ENCODE results near the gene STAB1. TPM values are rescaled to one million over a fixed set of nuclear protein-coding genes. Genes with fewer than 3 reads are reported as not detected.

The STAB1 gene
- total and polyA plus RNA-seq, 12 donors = 17.4 to 231 (median 44.1) TPM

- peak overlapping the region; percentile 5 to 96 (median 92) for H3K27ac ChIP-seq
- H3K4me3 ChIP-seq = peak overlapping the region; percentile 46 to 93 (median 71)
- peaks cover 13 to 77% (median 49%) of the 10 kb centered on the region in 9 donors for H3K4me1 ChIP-seq
- TF ChIP-seq, protein P1, sequence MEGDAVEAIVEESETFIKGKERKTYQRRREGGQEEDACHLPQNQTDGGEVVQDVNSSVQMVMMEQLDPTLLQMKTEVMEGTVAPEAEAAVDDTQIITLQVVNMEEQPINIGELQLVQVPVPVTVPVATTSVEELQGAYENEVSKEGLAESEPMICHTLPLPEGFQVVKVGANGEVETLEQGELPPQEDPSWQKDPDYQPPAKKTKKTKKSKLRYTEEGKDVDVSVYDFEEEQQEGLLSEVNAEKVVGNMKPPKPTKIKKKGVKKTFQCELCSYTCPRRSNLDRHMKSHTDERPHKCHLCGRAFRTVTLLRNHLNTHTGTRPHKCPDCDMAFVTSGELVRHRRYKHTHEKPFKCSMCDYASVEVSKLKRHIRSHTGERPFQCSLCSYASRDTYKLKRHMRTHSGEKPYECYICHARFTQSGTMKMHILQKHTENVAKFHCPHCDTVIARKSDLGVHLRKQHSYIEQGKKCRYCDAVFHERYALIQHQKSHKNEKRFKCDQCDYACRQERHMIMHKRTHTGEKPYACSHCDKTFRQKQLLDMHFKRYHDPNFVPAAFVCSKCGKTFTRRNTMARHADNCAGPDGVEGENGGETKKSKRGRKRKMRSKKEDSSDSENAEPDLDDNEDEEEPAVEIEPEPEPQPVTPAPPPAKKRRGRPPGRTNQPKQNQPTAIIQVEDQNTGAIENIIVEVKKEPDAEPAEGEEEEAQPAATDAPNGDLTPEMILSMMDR (IDR thresholded peaks at IDR 0.05) = no peak
- ATAC-seq (no peak), DNase-seq (no peak)
- 47 to 55% methylated on average over 7 of the region's 7 CpGs for WGBS, 2 donors
- intact Hi-C loops (cut with DNase I) = loop anchor here in 7 of 10 donors (2.0 to 5.0 kb wide), 4 partner anchors 46 to 67 kb away; no protein-coding TSS in a partner anchor
- H3K36me3 ChIP-seq = peaks cover 0 to 30% (median 0%) of the 10 kb centered on the region in 9 donors
- H3K9me3 ChIP-seq = no peaks in the 10 kb centered on the region
- H3K27me3 ChIP-seq = no peaks in the 10 kb centered on the region
Observed at GRCh38 chr3:52537726-52538421, 42.7 kb downstream of the STAB1 start.

DNA sequence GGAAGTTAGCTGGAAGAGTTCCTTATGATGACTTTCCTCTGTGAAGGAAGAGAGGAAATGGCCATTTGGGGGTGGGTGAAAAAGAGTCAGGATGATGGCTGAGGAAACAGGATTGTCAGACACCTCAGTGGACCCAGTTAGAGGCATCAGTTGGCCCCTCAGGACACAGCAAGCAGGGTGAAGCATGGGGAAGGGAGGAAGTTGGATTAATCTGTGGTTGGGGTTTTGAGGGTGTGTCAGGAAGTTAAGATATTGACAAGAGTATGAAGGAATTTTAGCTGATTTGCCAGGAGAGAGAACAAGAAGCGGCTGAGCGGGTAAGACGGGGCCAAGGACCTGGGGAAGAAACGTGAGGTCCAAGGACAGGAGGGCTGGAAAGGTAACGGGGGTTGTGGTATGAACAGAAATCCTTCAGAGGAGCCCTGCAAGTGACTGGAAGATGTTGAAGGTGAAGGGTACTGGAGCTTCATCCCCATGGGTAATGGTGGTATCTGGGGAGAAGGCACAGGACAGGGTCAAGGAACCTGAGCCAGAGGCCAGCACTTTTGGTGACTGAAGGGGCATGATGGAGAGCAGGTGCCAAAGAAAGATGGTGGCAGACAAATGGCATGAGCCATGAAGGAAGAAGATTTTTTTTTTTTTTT is 44.0 kb downstream of the STAB1 start:
- DNase-seq = no peak

GRCh38 chr3:52541050-52541449 is 45.9 kb downstream of the STAB1 start:
- intact Hi-C loops (cut with DNase I) = no loop called here
- Histone ChIP-seq H3K36me3 (peaks cover 0 to 61% (median 0%) of the 10 kb centered on the region in 9 donors), H3K4me1 (peaks cover 10 to 64% (median 36%) of the 10 kb centered on the region in 9 donors), H3K27ac (no peak overlapping the region), H3K27me3 (no peaks in the 10 kb centered on the region), H3K9me3 (no peaks in the 10 kb centered on the region), H3K4me3 (no peak overlapping the region)
- DNase-seq (no peak), ATAC-seq (no peak)
- WGBS, 2 donors = 70 to 77% methylated on average over 2 of the region's 2 CpGs
- TF ChIP-seq, protein P1 (IDR thresholded peaks at IDR 0.05) = no peak

More for the DNA sequence above, 44.0 kb downstream of the STAB1 start:
- Histone ChIP-seq H3K27me3 (no peaks in the 10 kb centered on the region), H3K4me3 (peak overlapping the region in 5 of 10 donors; percentile 63 to 93 (median 79)), H3K27ac (peak overlapping the region in 3 of 10 donors; percentile 24 to 96 (median 34)), H3K36me3 (peaks cover 0 to 43% (median 0%) of the 10 kb centered on the region in 9 donors), H3K9me3 (no peaks in the 10 kb centered on the region), H3K4me1 (peaks cover 10 to 70% (median 46%) of the 10 kb centered on the region in 9 donors)
- TF ChIP-seq, protein P1 (IDR thresholded peaks at IDR 0.05) = no peak
- intact Hi-C loops (cut with DNase I) = loop anchor here in 5 of 10 donors (5.0 kb wide), 2 partner anchors 47 to 67 kb away; no protein-coding TSS in a partner anchor
- no peak for ATAC-seq
- WGBS, 2 donors = 80 to 83% methylated on average over 5 of the region's 5 CpGs

DNA sequence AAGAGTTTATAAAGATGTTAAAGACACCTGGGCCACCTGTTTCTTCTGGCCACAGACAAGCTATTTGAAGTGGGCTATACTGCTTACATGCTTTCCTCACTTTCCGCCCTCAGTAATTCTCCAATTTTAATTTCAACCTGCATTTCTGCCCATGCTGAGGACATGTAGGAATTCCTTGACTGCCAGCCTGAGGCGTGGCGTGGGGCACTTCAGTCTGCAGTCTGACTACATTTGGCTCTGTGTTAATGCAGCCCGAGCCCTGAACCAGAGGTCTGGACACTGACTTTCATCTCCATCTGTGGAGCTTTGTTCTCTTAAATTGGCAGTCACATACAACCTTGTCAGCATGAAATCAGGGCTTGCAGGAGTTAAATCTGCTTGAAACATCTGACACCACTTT is 49.8 kb downstream of the STAB1 start:
- Histone ChIP-seq H3K27ac (peak overlapping the region in 2 of 10 donors; percentile 1 to 18), H3K27me3 (no peaks in the 10 kb centered on the region), H3K9me3 (no peaks in the 10 kb centered on the region), H3K36me3 (peaks cover 0 to 96% (median 19%) of the 10 kb centered on the region in 9 donors), H3K4me3 (no peak overlapping the region), H3K4me1 (peaks cover 0 to 33% (median 12%) of the 10 kb centered on the region in 9 donors)
- 54 to 67% methylated on average over 4 of the region's 4 CpGs for WGBS, 2 donors
- TF ChIP-seq, protein P1 (IDR thresholded peaks at IDR 0.05) = no peak
- ATAC-seq (peak in 4 of 8 donors; percentile 29 to 59 (median 49)), DNase-seq (no peak)
- intact Hi-C loops (cut with DNase I) = loop anchor here in 1 of 10 donors (5.0 kb wide), 1 partner anchor 533 kb away; no protein-coding TSS in a partner anchor

All from heart right ventricle (tissue), 16 donors.